Liver (tissue), 3 donors: ENCODE data around the gene U2AF1L4.

ENCODE experiments used
- EGR1 ChIP-seq, 2 donors: IDR thresholded peaks; 2 replicates each; pipeline ENCODE4 v1.6.1; 2016 to 2018; ENCODE audit warnings: antibody characterized with exemption in 2 of 2, low read depth in 2 of 2
- GABPA ChIP-seq, 2 donors: IDR thresholded peaks in 1 of 2; conservative IDR thresholded peaks in 1 of 2; 2 replicates each; pipeline ENCODE4 v1.6.1; 2016; ENCODE audit warnings: antibody characterized with exemption in 2 of 2, mild to moderate bottlenecking in 1 of 2, moderate library complexity in 1 of 2
- JUND ChIP-seq, 2 donors: IDR thresholded peaks; 2 replicates each; pipeline ENCODE4 v1.6.1; 2016; ENCODE audit warnings: antibody characterized with exemption in 2 of 2
- RAD21 ChIP-seq, 2 donors: IDR thresholded peaks; 2 replicates each; pipeline ENCODE4 v1.6.1; 2016; ENCODE audit warnings: antibody characterized with exemption in 2 of 2, mild to moderate bottlenecking in 2 of 2
- TF ChIP-seq, protein P1 (sequence below): fragments of 150-350 bp; IDR thresholded peaks from 2 replicates; pipeline ENCODE4 v1.5.1; 2017; ENCODE audit warnings: improper control_type of control experiment, low read depth, low read length; ENCODE audit not compliant: missing input control
- TF ChIP-seq, protein P2 (sequence below): IDR thresholded peaks from 2 replicates; pipeline ENCODE4 v1.6.1; 2016; ENCODE audit warnings: antibody characterized with exemption
- donor health status: healthy.
- donor health status: healthy.

DNA sequence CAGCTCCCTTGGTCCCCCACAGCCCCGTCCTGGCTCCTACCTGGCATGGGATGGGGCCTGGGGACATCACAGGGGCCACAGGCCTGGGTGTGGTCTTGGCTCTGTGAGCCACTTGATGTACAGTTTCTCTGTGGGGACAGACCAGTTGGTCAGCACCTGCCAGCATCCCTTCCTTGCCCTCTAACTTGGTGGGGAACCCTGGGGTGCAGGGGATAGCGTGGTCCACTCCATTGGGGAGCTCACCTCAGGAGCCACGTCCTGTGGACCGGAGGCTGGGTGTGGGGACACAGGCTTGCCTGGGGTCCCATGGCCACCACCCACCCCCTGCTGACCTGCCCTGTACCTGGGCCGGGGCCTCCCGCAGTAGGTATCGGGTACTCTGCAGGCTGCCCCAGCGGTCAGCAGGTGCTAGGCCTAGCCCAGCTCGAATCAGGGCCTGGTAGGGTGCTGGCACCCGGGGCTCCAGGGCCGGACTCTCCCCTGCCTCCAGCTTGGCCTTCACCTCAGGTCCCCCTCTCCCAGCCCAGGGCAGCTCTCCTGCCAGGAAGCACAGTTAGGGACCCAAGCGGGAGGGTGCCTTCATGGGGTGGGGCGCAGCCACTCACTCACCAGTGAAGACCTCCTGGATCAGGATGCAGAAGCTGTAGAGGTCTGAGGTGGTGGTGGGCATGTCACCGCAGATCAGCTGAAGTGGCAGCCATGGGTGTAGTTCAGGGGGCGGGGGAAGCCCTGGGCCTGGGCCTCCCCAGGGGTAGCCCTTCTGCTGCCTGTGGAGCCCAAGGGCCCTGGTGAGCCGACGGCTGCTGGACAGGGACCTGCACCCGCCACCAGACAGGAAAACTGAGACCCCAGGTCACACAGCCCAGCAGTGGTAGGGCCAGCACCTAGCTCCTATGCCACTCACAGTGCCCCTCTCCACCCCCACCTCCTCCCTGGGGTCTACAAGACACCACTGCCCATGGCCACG is 45.0 kb upstream of the U2AF1L4 start:
- TF ChIP-seq, protein P1, sequence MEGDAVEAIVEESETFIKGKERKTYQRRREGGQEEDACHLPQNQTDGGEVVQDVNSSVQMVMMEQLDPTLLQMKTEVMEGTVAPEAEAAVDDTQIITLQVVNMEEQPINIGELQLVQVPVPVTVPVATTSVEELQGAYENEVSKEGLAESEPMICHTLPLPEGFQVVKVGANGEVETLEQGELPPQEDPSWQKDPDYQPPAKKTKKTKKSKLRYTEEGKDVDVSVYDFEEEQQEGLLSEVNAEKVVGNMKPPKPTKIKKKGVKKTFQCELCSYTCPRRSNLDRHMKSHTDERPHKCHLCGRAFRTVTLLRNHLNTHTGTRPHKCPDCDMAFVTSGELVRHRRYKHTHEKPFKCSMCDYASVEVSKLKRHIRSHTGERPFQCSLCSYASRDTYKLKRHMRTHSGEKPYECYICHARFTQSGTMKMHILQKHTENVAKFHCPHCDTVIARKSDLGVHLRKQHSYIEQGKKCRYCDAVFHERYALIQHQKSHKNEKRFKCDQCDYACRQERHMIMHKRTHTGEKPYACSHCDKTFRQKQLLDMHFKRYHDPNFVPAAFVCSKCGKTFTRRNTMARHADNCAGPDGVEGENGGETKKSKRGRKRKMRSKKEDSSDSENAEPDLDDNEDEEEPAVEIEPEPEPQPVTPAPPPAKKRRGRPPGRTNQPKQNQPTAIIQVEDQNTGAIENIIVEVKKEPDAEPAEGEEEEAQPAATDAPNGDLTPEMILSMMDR = no peak
- TF ChIP-seq, protein P2, sequence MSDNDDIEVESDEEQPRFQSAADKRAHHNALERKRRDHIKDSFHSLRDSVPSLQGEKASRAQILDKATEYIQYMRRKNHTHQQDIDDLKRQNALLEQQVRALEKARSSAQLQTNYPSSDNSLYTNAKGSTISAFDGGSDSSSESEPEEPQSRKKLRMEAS = no peak
- no peak for TF ChIP-seq JUND (IDR thresholded peaks at IDR 0.05)
- no peak for TF ChIP-seq RAD21 (IDR thresholded peaks at IDR 0.05)
- TF ChIP-seq EGR1 (IDR thresholded peaks at IDR 0.05; ENCODE audit: low read depth in 2 of 2) = no peak
- no peak for TF ChIP-seq GABPA (IDR thresholded peaks at IDR 0.05 in 1 of 2, conservative IDR thresholded peaks at IDR 0.05 in 1 of 2)
